Esophagus squamous epithelium (tissue), 4 donors: ENCODE results near the gene SLC7A7.

Source experiments
- CTCF ChIP-seq, 6 experiments: fragments of 450-650 bp in 4 of 6; fragments of 200-600 bp in 2 of 6; sonication (generic) in 2 of 6; IDR thresholded peaks; one replicate each; pipeline ENCODE4 v1.5.1; 2016 to 2019; ENCODE audit warnings: antibody characterized with exemption in 6 of 6, mild to moderate bottlenecking in 4 of 6, moderate library complexity in 4 of 6
- POLR2A ChIP-seq, 4 donors: fragments of 450-650 bp; IDR thresholded peaks; one replicate each; pipeline ENCODE4 v1.6.1; 2017; ENCODE audit warnings: antibody characterized with exemption in 4 of 4, mild to moderate bottlenecking in 4 of 4, moderate library complexity in 3 of 4

- TF ChIP-seq CTCF (IDR thresholded peaks at IDR 0.05) (no peak), POLR2A (IDR thresholded peaks at IDR 0.05) (no peak)
Measured at GRCh38 chr14:22733829-22734228, 81.4 kb downstream of the SLC7A7 start.
